GM23338 (cell line): ENCODE data around the gene ZDHHC3. TPM values are rescaled to one million over a fixed set of nuclear protein-coding genes. Genes with fewer than 3 reads are reported as not detected.

Experiments used
- ATAC-seq: fragments of 200-7000 bp; cut with Tn5 transposase; 3 replicates; pipeline ENCODE4 v1.9.1; 2020
- DNase-seq: peaks from one replicate; pipeline ENCODE4 v3.0.0-alpha.2; 2015; ENCODE audit warnings: low spot score
- H2AFZ ChIP-seq: fragments of 200-600 bp; sonication (generic); 2 replicates; pipeline ENCODE4 v1.8.0; 2016; ENCODE audit warnings: antibody characterized with exemption, mild to moderate bottlenecking, moderate library complexity
- H3F3A ChIP-seq: fragments of 200-600 bp; sonication (generic); replicated peaks from 2 replicates; pipeline ENCODE4 v1.8.0; 2017; ENCODE audit warnings: antibody characterized with exemption, mixed run types, low read depth
- H3K27ac ChIP-seq: fragments of 200-600 bp; sonication (generic); 2 replicates; pipeline ENCODE4 v1.6.1; 2016; ENCODE audit warnings: low read depth
- H3K27me3 ChIP-seq: fragments of 200-600 bp; sonication (generic); 2 replicates; pipeline ENCODE4 v1.8.0; 2016; ENCODE audit warnings: mild to moderate bottlenecking, mixed run types, moderate library complexity; ENCODE audit not compliant: insufficient read depth
- H3K36me3 ChIP-seq: fragments of 200-600 bp; sonication (generic); 2 replicates; pipeline ENCODE4 v1.8.0; 2016; ENCODE audit warnings: mild to moderate bottlenecking; ENCODE audit not compliant: insufficient read depth
- H3K4me1 ChIP-seq: fragments of 200-600 bp; sonication (generic); 2 replicates; pipeline ENCODE4 v1.8.0; 2016; ENCODE audit warnings: mild to moderate bottlenecking, moderate library complexity; ENCODE audit not compliant: insufficient read depth
- H3K4me2 ChIP-seq: fragments of 200-600 bp; sonication (generic); 2 replicates; pipeline ENCODE4 v1.7.1; 2017; ENCODE audit warnings: mixed run types
- H3K4me3 ChIP-seq: fragments of 200-600 bp; sonication (generic); 2 replicates; pipeline ENCODE4 v1.6.1; 2016; ENCODE audit warnings: mixed run types
- H3K79me2 ChIP-seq: fragments of 200-600 bp; sonication (generic); replicated peaks from 2 replicates; pipeline ENCODE4 v1.8.0; 2017; ENCODE audit warnings: mild to moderate bottlenecking; ENCODE audit not compliant: insufficient read depth
- H3K9me2 ChIP-seq: fragments of 200-600 bp; sonication (generic); 2 replicates; pipeline ENCODE4 v1.8.0; 2017; ENCODE audit not compliant: insufficient read depth
- H4K20me1 ChIP-seq: fragments of 200-600 bp; sonication (generic); replicated peaks from 2 replicates; pipeline ENCODE4 v1.8.0; 2017; ENCODE audit warnings: mild to moderate bottlenecking; ENCODE audit not compliant: insufficient read depth
- H3K27ac Mint-ChIP-seq: 2 replicates; pipeline ENCODE4 v1.8.0; 2020; ENCODE audit warnings: inconsistent platforms, mild to moderate bottlenecking, moderate library complexity, mixed read lengths
- H3K27me3 Mint-ChIP-seq: 3 replicates; pipeline ENCODE4 v1.8.0; 2022; ENCODE audit warnings: low read depth, mild to moderate bottlenecking, moderate library complexity, mixed read lengths, inconsistent platforms; ENCODE audit not compliant: insufficient read depth, poor library complexity
- H3K36me3 Mint-ChIP-seq: 3 replicates; pipeline ENCODE4 v1.8.0; 2021; ENCODE audit warnings: low read depth, mild to moderate bottlenecking, inconsistent platforms, moderate library complexity, mixed read lengths
- H3K4me1 Mint-ChIP-seq: 3 replicates; pipeline ENCODE4 v1.8.0; 2020; ENCODE audit warnings: mild to moderate bottlenecking, inconsistent platforms, mixed read lengths
- H3K4me3 Mint-ChIP-seq: 3 replicates; pipeline ENCODE4 v1.8.0; 2021; ENCODE audit warnings: moderate library complexity, mild to moderate bottlenecking, inconsistent platforms, mixed read lengths
- H3K9me3 Mint-ChIP-seq: 3 replicates; pipeline ENCODE4 v1.8.0; 2020; ENCODE audit warnings: moderate library complexity, mild to moderate bottlenecking, inconsistent platforms, mixed read lengths
- CREB1 ChIP-seq: fragments of 250-450 bp; sonication (Bioruptor Pico); IDR thresholded peaks from 2 replicates; pipeline ENCODE4 v1.5.0; 2020; ENCODE audit warnings: low read depth, mild to moderate bottlenecking, moderate library complexity
- ETS1 ChIP-seq: IDR thresholded peaks from 2 replicates; pipeline ENCODE4 v1.6.1; 2016; ENCODE audit warnings: antibody characterized with exemption
- EZH2 ChIP-seq: fragments of 200-600 bp; sonication (generic); IDR thresholded peaks from one replicate; pipeline ENCODE4 v1.8.0; 2017; ENCODE audit warnings: antibody characterized with exemption, mild to moderate bottlenecking, low read depth; ENCODE audit not compliant: unreplicated experiment
- EZH2phosphoT487 ChIP-seq: fragments of 200-600 bp; sonication (generic); IDR thresholded peaks from one replicate; pipeline ENCODE4 v1.8.1; 2018; ENCODE audit warnings: antibody characterized with exemption; ENCODE audit not compliant: unreplicated experiment
- JUNB ChIP-seq: IDR thresholded peaks from one replicate; pipeline ENCODE4 v1.6.1; 2016; ENCODE audit warnings: antibody characterized with exemption; ENCODE audit not compliant: unreplicated experiment
- NANOG ChIP-seq: IDR thresholded peaks from 2 replicates; pipeline ENCODE4 v1.6.1; 2016; ENCODE audit warnings: antibody characterized with exemption, borderline replicate concordance
- POLR2AphosphoS5 ChIP-seq: IDR thresholded peaks from 2 replicates; pipeline ENCODE4 v1.6.1; 2016; ENCODE audit warnings: antibody characterized with exemption, low read depth
- STAT1 ChIP-seq: IDR thresholded peaks from one replicate; pipeline ENCODE4 v1.6.1; 2016; ENCODE audit warnings: antibody characterized with exemption; ENCODE audit not compliant: unreplicated experiment
- ZNF114 ChIP-seq: fragments of 250-450 bp; sonication (Bioruptor Pico); IDR thresholded peaks from 2 replicates; pipeline ENCODE4 v1.5.0; 2020; ENCODE audit warnings: mild to moderate bottlenecking, moderate library complexity
- ZNF331 ChIP-seq: fragments of 250-450 bp; sonication (Bioruptor Pico); IDR thresholded peaks from 2 replicates; pipeline ENCODE4 v1.5.0; 2020; ENCODE audit warnings: low read depth, mild to moderate bottlenecking, moderate library complexity
- ZNF462 ChIP-seq: fragments of 250-450 bp; sonication (Bioruptor Pico); IDR thresholded peaks from 2 replicates; pipeline ENCODE4 v1.5.0; 2020; ENCODE audit warnings: mild to moderate bottlenecking, moderate library complexity
- polyA plus RNA-seq: library from polyadenylated mRNA; unstranded; fragments of >200 nt; fragmentation: Nextera tagmentation; extraction: Ambion mirVana; gene quantifications from 2 replicates; pipeline ENCODE4 v1.2.1, GENCODE V29; 2016
- total RNA-seq: library from RNA; depleted of rRNA; stranded (reverse); fragments of >200 nt; shearing (Covaris generic); gene quantifications from 2 replicates; pipeline ENCODE4 v1.2.3, GENCODE V29; 2014
- TF ChIP-seq, protein P1 (sequence below): IDR thresholded peaks from one replicate; pipeline ENCODE4 v1.6.1; 2018; ENCODE audit warnings: antibody characterized with exemption; ENCODE audit not compliant: unreplicated experiment
- TF ChIP-seq, protein P2 (sequence below), 2 experiments: fragments of 200-600 bp in 1 of 2; sonication (generic) in 1 of 2; conservative IDR thresholded peaks; 2 replicates each; pipeline versions ENCODE4 v1.5.1 to v1.6.1; 2016 to 2017; ENCODE audit warnings: antibody characterized with exemption in 2 of 2, low read depth in 2 of 2, mild to moderate bottlenecking in 2 of 2, moderate library complexity in 1 of 2

ZDHHC3 gene
- total and polyA plus RNA-seq, 2 experiments from 2014 or later = 28.9 to 84.2 TPM

DNA sequence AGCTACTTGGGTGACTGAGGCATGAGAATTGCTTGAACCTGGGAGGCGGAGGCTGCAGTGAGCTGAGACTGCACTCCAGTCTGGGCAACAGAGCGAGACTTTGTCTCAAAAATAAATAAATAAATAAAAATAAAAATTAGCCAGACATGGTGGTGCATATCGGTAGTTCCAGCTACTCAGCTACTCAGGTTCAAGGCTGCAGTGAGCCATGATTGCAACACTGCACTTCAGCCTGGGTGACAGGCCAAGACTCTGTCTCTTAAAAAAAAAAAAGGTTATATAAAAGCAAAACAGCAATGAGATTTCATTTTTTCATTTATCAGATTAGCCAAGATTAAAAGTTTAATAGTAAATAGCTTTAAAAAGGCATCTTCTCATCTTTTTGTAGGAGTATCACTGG is 98.6 kb downstream of the ZDHHC3 start:
- H3K4me1 Mint-ChIP-seq = peaks cover 2% of the 10 kb centered on the region; the same call in 2 of the 3 replicates
- Histone ChIP-seq H3K27ac (no peak overlapping the region), H3K27me3 (no peaks in the 10 kb centered on the region), H3K79me2 (no peaks in the 10 kb centered on the region), H4K20me1 (no peaks in the 10 kb centered on the region), H3K4me1 (no peaks in the 10 kb centered on the region), H2AFZ (no peak overlapping the region), H3K9me2 (no peaks in the 10 kb centered on the region), H3F3A (no peaks in the 10 kb centered on the region), H3K4me3 (no peak overlapping the region), H3K36me3 (no peaks in the 10 kb centered on the region), H3K4me2 (no peak overlapping the region)
- peaks cover 2% of the 10 kb centered on the region for H3K27me3 Mint-ChIP-seq
- no peaks in the 10 kb centered on the region for H3K36me3 Mint-ChIP-seq
- no peak for ATAC-seq
- no peak overlapping the region for H3K4me3 Mint-ChIP-seq
- no peak for DNase-seq
- no peaks in the 10 kb centered on the region; the same call in 2 of the 3 replicates for H3K9me3 Mint-ChIP-seq
- TF ChIP-seq ETS1 = no peak
- no peak for TF ChIP-seq STAT1
- no peak for TF ChIP-seq EZH2phosphoT487
- no peak for TF ChIP-seq EZH2
- no peak for TF ChIP-seq NANOG
- no peak for TF ChIP-seq POLR2AphosphoS5
- TF ChIP-seq ZNF114 (CRISPR knock-in tag) = no peak
- no peak for TF ChIP-seq ZNF462 (CRISPR knock-in tag)
- TF ChIP-seq, protein P1, sequence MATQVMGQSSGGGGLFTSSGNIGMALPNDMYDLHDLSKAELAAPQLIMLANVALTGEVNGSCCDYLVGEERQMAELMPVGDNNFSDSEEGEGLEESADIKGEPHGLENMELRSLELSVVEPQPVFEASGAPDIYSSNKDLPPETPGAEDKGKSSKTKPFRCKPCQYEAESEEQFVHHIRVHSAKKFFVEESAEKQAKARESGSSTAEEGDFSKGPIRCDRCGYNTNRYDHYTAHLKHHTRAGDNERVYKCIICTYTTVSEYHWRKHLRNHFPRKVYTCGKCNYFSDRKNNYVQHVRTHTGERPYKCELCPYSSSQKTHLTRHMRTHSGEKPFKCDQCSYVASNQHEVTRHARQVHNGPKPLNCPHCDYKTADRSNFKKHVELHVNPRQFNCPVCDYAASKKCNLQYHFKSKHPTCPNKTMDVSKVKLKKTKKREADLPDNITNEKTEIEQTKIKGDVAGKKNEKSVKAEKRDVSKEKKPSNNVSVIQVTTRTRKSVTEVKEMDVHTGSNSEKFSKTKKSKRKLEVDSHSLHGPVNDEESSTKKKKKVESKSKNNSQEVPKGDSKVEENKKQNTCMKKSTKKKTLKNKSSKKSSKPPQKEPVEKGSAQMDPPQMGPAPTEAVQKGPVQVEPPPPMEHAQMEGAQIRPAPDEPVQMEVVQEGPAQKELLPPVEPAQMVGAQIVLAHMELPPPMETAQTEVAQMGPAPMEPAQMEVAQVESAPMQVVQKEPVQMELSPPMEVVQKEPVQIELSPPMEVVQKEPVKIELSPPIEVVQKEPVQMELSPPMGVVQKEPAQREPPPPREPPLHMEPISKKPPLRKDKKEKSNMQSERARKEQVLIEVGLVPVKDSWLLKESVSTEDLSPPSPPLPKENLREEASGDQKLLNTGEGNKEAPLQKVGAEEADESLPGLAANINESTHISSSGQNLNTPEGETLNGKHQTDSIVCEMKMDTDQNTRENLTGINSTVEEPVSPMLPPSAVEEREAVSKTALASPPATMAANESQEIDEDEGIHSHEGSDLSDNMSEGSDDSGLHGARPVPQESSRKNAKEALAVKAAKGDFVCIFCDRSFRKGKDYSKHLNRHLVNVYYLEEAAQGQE = no peak
- TF ChIP-seq CREB1 (CRISPR knock-in tag) = no peak
- TF ChIP-seq, protein P2, sequence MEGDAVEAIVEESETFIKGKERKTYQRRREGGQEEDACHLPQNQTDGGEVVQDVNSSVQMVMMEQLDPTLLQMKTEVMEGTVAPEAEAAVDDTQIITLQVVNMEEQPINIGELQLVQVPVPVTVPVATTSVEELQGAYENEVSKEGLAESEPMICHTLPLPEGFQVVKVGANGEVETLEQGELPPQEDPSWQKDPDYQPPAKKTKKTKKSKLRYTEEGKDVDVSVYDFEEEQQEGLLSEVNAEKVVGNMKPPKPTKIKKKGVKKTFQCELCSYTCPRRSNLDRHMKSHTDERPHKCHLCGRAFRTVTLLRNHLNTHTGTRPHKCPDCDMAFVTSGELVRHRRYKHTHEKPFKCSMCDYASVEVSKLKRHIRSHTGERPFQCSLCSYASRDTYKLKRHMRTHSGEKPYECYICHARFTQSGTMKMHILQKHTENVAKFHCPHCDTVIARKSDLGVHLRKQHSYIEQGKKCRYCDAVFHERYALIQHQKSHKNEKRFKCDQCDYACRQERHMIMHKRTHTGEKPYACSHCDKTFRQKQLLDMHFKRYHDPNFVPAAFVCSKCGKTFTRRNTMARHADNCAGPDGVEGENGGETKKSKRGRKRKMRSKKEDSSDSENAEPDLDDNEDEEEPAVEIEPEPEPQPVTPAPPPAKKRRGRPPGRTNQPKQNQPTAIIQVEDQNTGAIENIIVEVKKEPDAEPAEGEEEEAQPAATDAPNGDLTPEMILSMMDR (conservative IDR thresholded peaks at IDR 0.05; ENCODE audit: low read depth in 2 of 2) = no peak
- TF ChIP-seq ZNF331 (CRISPR knock-in tag) = no peak
- TF ChIP-seq JUNB = no peak
- H3K27ac Mint-ChIP-seq = no peak overlapping the region
